Measurements from ENCODE around the gene CAT. TPM values are rescaled to one million over a fixed set of nuclear protein-coding genes. Genes with fewer than 3 reads are reported as not detected.

The CAT gene
- total RNA-seq, 2 donors from 2014 or later = 98.8 to 148 TPM

DNA sequence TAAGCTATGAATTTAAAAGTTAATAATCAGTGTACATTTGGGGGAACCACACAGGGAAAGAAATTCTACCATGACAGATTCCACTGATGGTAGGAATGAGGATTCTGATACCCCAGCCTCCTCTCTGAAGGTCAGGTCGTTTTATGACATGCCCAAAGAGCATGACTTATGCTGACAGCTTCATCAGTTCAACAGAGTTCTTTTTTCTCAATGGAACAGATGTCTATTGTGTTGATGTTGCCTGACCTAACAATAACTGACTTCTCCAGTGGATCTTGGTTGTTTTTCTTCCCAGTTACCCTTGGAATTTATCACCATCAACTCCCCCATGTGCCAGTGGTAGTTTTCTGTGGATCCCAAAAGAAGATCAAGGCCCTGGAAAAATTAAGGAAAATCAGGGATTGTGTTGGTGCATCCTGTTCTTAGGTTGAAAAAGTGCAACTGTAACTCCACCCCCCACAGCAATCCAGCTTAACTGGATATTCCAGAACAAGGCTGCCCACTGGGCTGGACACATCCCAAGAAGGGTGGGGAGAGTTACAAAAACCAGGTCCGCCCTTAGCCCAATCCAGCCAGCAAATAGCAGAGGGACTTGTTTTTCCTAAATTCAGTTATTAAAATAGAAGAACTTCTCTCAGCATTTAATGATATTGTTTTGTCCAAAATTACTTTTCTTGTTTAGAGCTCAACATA is 31.5 kb upstream of the CAT start:
- H3K4me3 ChIP-seq = no peak overlapping the region
- no peaks in the 10 kb centered on the region for H3K27me3 ChIP-seq
- no peak for ATAC-seq
- peak in 1 of 4 donors; percentile 13 for DNase-seq
- no peaks in the 10 kb centered on the region for H3K4me1 ChIP-seq
- no peak for TF ChIP-seq POLR2A (IDR thresholded peaks at IDR 0.05)
- TF ChIP-seq, protein P1, sequence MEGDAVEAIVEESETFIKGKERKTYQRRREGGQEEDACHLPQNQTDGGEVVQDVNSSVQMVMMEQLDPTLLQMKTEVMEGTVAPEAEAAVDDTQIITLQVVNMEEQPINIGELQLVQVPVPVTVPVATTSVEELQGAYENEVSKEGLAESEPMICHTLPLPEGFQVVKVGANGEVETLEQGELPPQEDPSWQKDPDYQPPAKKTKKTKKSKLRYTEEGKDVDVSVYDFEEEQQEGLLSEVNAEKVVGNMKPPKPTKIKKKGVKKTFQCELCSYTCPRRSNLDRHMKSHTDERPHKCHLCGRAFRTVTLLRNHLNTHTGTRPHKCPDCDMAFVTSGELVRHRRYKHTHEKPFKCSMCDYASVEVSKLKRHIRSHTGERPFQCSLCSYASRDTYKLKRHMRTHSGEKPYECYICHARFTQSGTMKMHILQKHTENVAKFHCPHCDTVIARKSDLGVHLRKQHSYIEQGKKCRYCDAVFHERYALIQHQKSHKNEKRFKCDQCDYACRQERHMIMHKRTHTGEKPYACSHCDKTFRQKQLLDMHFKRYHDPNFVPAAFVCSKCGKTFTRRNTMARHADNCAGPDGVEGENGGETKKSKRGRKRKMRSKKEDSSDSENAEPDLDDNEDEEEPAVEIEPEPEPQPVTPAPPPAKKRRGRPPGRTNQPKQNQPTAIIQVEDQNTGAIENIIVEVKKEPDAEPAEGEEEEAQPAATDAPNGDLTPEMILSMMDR (IDR thresholded peaks at IDR 0.05) = no peak
- intact Hi-C loops (cut with DNase I) = no loop called here
- H3K36me3 ChIP-seq (replicated peaks in 1 of 2; ENCODE audit: insufficient read depth in 1 of 2, low read depth in 2 of 2) = no peaks in the 10 kb centered on the region
- H3K27ac ChIP-seq = no peak overlapping the region
- WGBS, 2 donors = 26 to 29% methylated on average over 2 of the region's 2 CpGs
- H3K9me3 ChIP-seq = no peaks in the 10 kb centered on the region

DNA sequence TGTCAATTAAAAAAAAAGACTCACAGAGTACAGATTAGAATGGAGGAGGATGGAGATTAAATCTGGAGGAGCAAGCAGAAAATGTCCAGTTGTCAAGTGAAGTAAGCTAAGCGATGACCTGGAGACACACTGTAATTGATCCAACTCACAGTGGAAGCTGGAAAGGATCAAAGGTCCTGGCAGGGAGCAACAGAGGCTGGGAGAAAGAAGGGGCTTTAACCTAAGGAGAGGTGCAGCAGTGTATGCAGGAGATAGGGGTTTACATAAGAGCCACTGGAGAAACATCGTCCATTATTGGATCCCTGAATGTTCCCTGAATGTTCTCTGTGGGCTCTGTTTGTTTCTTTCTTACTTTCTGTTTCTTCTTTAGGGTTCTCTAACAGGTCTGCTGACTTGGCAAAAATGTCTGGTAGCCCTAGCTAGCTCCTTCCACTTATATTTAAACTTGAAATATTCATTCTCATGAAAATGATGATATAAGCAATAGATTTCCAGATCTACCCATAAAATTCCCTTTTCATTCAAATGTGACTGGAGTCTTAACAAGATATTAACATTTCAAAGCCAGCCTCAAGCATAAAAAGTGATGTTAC is 30.1 kb upstream of the CAT start:
- TF ChIP-seq, protein P1 (IDR thresholded peaks at IDR 0.05) = no peak
- no peak for TF ChIP-seq POLR2A (IDR thresholded peaks at IDR 0.05)
- no peaks in the 10 kb centered on the region for H3K4me1 ChIP-seq
- ATAC-seq (no peak), DNase-seq (no peak)
- 67 to 76% methylated on average over 2 of the region's 2 CpGs for WGBS, 2 donors
- H3K4me3 ChIP-seq = no peak overlapping the region
- intact Hi-C loops (cut with DNase I) = no loop called here
- H3K27me3 ChIP-seq = no peaks in the 10 kb centered on the region
- H3K9me3 ChIP-seq = no peaks in the 10 kb centered on the region
- no peak overlapping the region for H3K27ac ChIP-seq
- H3K36me3 ChIP-seq (replicated peaks in 1 of 2; ENCODE audit: insufficient read depth in 1 of 2, low read depth in 2 of 2) = no peaks in the 10 kb centered on the region

DNA sequence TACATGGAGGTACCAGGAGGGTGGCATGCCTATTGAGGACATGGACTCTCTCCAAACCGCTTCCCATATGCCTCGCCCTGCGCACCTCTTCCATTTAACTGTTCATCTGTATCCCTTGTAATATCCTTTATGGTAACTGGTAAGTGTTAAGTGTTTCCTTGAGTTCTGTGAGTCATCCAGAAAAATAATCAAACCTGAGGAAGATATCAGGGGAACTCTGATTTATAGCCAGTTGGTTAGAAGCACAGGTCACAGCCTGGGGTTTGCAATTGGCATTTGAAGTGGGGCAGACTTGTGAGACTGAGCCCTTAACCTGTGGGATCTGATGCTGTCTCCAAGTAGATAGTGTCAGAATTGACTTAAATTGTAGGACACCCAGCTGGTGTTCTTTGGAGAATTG is 27.6 kb upstream of the CAT start:
- DNase-seq = no peak
- no peaks in the 10 kb centered on the region for H3K9me3 ChIP-seq
- 79 to 85% methylated on average over 3 of the region's 3 CpGs for WGBS, 2 donors
- no peaks in the 10 kb centered on the region for H3K36me3 ChIP-seq (replicated peaks in 1 of 2; ENCODE audit: insufficient read depth in 1 of 2, low read depth in 2 of 2)
- no peak overlapping the region for H3K27ac ChIP-seq
- H3K4me3 ChIP-seq = no peak overlapping the region
- no peak for ATAC-seq
- peaks cover 11% of the 10 kb centered on the region for H3K4me1 ChIP-seq
- intact Hi-C loops (cut with DNase I) = no loop called here
- no peaks in the 10 kb centered on the region for H3K27me3 ChIP-seq
- TF ChIP-seq, protein P1 (IDR thresholded peaks at IDR 0.05) = no peak
- TF ChIP-seq POLR2A (IDR thresholded peaks at IDR 0.05) = no peak

DNA sequence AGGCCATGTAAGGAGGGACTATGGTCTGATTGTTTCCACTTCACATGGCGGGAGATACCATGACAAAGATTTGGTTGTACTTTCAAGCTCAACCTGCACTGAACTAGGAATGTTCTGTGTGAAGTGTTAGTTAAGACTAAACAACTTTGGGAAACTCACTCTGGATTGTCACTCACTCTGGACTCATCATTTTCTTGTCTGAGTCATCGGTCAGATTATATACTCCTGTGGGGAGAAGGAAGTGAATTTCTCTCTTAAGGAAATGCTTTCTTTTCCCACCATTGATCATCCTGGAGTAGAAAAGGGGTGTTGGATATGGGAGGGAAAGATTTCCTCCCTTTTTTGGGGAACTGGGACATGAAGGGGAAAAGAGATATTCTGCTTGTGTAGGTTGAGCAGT is 26.9 kb upstream of the CAT start:
- intact Hi-C loops (cut with DNase I) = no loop called here
- WGBS, 2 donors = 79 to 100% methylated on average over 2 of the region's 2 CpGs
- no peaks in the 10 kb centered on the region for H3K9me3 ChIP-seq
- H3K27ac ChIP-seq = no peak overlapping the region
- ATAC-seq = no peak
- peaks cover 12% of the 10 kb centered on the region for H3K4me1 ChIP-seq
- TF ChIP-seq, protein P1 (IDR thresholded peaks at IDR 0.05) = no peak
- TF ChIP-seq POLR2A (IDR thresholded peaks at IDR 0.05) = no peak
- DNase-seq = no peak
- no peaks in the 10 kb centered on the region for H3K27me3 ChIP-seq
- H3K36me3 ChIP-seq (replicated peaks in 1 of 2; ENCODE audit: insufficient read depth in 1 of 2, low read depth in 2 of 2) = no peaks in the 10 kb centered on the region
- no peak overlapping the region for H3K4me3 ChIP-seq

DNA sequence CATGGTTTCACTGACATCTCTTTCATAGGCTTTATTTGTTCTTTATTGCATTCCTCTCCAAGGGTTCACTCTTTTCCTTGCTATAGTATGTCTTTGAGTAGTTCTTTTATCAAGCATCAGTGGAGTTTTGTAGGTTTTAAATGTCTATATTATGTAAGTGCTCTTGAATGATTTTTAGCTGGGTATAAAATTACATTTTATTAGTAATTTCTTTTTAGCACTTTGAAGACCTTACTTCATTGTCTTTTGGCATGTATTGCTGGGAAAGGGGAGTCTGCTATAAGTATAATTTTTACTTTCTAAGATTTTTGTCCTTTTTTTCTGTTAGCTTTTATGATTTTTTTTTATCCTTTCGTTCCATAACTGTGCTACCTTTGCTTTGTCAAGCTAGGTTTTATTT is 25.5 kb upstream of the CAT start:
- WGBS, 2 donors = 88 to 94% methylated on average over 1 of the region's 1 CpG
- Histone ChIP-seq H3K27me3 (no peaks in the 10 kb centered on the region), H3K9me3 (no peaks in the 10 kb centered on the region), H3K4me1 (peaks cover 12% of the 10 kb centered on the region), H3K36me3 (replicated peaks in 1 of 2; ENCODE audit: insufficient read depth in 1 of 2, low read depth in 2 of 2) (no peaks in the 10 kb centered on the region), H3K4me3 (no peak overlapping the region), H3K27ac (no peak overlapping the region)
- no peak for ATAC-seq
- TF ChIP-seq, protein P1 (IDR thresholded peaks at IDR 0.05) = no peak
- TF ChIP-seq POLR2A (IDR thresholded peaks at IDR 0.05) = no peak
- DNase-seq = no peak
- intact Hi-C loops (cut with DNase I) = no loop called here

Measured in body of pancreas (tissue), 4 donors.